Psoas muscle (tissue), 8 donors: Measurements from ENCODE around the gene CCNK. TPM values are rescaled to one million over a fixed set of nuclear protein-coding genes. Genes with fewer than 3 reads are reported as not detected.
A peak's percentile ranks its signal among the peaks of the same experiment; 100 is the strongest.

ENCODE experiments used
- ATAC-seq, 4 donors: fragments of 200-7000 bp; cut with Tn5 transposase; one replicate each; pipeline ENCODE4 v1.9.1; 2020; ENCODE audit warnings: moderate library complexity in 3 of 4, mild to moderate bottlenecking in 2 of 4
- DNase-seq, 2 donors: peaks; one replicate each; pipeline ENCODE4 v3.0.0-alpha.2; 2020
- H3K27ac ChIP-seq: fragments of 200-600 bp; one replicate; pipeline ENCODE4 v1.8.0; 2022
- H3K27me3 ChIP-seq, 3 donors: fragments of 200-600 bp in 1 of 3; one replicate each; pipeline versions ENCODE4 v1.6.1 to v1.8.0; 2013 to 2022; ENCODE audit warnings: low read length in 2 of 3, mild to moderate bottlenecking in 2 of 3, moderate library complexity in 1 of 3; ENCODE audit not compliant: insufficient read depth in 3 of 3
- H3K36me3 ChIP-seq, 2 donors: fragments of 200-600 bp in 1 of 2; one replicate each; pipeline versions ENCODE4 v1.6.1 to v1.8.0; 2013 to 2022; ENCODE audit warnings: low read depth in 1 of 2, mild to moderate bottlenecking in 1 of 2, moderate library complexity in 1 of 2; ENCODE audit not compliant: insufficient read depth in 1 of 2
- H3K4me1 ChIP-seq: fragments of 200-600 bp; one replicate; pipeline ENCODE4 v1.8.0; 2022
- H3K4me3 ChIP-seq: fragments of 200-600 bp; one replicate; pipeline ENCODE4 v1.8.0; 2022; ENCODE audit warnings: mild to moderate bottlenecking
- H3K9me3 ChIP-seq: fragments of 200-600 bp; one replicate; pipeline ENCODE4 v1.8.0; 2022
- CTCF ChIP-seq: fragments of 200-600 bp; IDR thresholded peaks from one replicate; pipeline ENCODE4 v1.8.0; 2022; ENCODE audit warnings: antibody characterized with exemption
- WGBS, 3 donors: extraction: QIAGEN DNeasy Blood & Tissue Kit; methylation state at CpG; one replicate each; pipeline versions ENCODE4 v1.1.6 to v1.1.7; 2013; 5-methylcytosine and 5-hydroxymethylcytosine counted together
- intact Hi-C, 2 donors: fragments of 100-400 bp; cut with DNase I; formaldehyde crosslinking; loops; one replicate each; pipeline versions ENCODE4 v1.11.0 to v1.14.2; 2022
- polyA plus RNA-seq, 3 donors: library from polyadenylated mRNA; stranded (reverse); fragments of 200-250 nt; gene quantifications; one replicate each; pipeline ENCODE4 v1.2.3, GENCODE V29; 2013
- total RNA-seq, 4 donors: library from RNA; stranded (reverse); fragmentation: NEBNext Ultra II Directional in 2 of 4; extraction: Animal tissue kit (Norgen Biotek cat#: 25700) in 2 of 4; gene quantifications; one replicate each; pipeline versions ENCODE4 v1.2.1 to v1.2.4, GENCODE V29; 2021 to 2023
- donor health status: healthy with polysubstance abuse.
- donor health status: DM: no; HTN: no; CAD: no; lungs with moderate emphysema.
- donor health status: Bipolar disorder and iron deficiency.
- donor health status: healthy.
- donor health status: DM: yes; HTN: yes; CAD: no.
- donor health status: DM: no; HTN: no; CAD: no.
- donor health status: DM: no; HTN: no; CAD: no.
- donor health status: DM: yes; HTN: yes; CAD: no.

Gene CCNK
- total and polyA plus RNA-seq, 7 donors = 17.6 to 53.2 (median 39.8) TPM

GRCh38 chr14:99515301-99516155 lies 34.3 kb downstream of the CCNK start:
- intact Hi-C loops = loop anchor here (5.0 to 10.0 kb wide), 2 partner anchors 52 to 389 kb away; no protein-coding TSS in a partner anchor
- Histone ChIP-seq H3K4me3 (no peak overlapping the region), H3K4me1 (no peaks in the 10 kb centered on the region), H3K27me3 (no peaks in the 10 kb centered on the region), H3K36me3 (peaks cover 0 to 40% of the 10 kb centered on the region in 2 donors), H3K9me3 (no peaks in the 10 kb centered on the region), H3K27ac (no peak overlapping the region)
- 84 to 87% (median 85%) methylated on average over 25 to 27 of the region's 27 CpGs for WGBS, 3 donors
- DNase-seq (peak in 1 of 2 donors; percentile 48), ATAC-seq (no peak)
- TF ChIP-seq CTCF = no peak

GRCh38 chr14:99516156-99516870 lies 35.1 kb downstream of the CCNK start:
- intact Hi-C loops = loop anchor here (5.0 to 10.0 kb wide), 2 partner anchors 51 to 388 kb away; no protein-coding TSS in a partner anchor
- peak in 1 of 2 donors; percentile 39 for DNase-seq

GRCh38 chr14:99516871-99517642 lies 35.8 kb downstream of the CCNK start:
- intact Hi-C loops = loop anchor here (5.0 to 10.0 kb wide), 2 partner anchors 50 to 388 kb away; no protein-coding TSS in a partner anchor
- no peak overlapping the region for H3K4me3 ChIP-seq
- no peaks in the 10 kb centered on the region for H3K27me3 ChIP-seq
- 73 to 92% (median 78%) methylated on average over 13 to 14 of the region's 14 CpGs for WGBS, 3 donors
- H3K9me3 ChIP-seq = no peaks in the 10 kb centered on the region
- ATAC-seq = no peak
- peaks cover 0 to 24% of the 10 kb centered on the region in 2 donors for H3K36me3 ChIP-seq
- TF ChIP-seq CTCF = no peak
- DNase-seq = peak in 1 of 2 donors; percentile 51
- H3K4me1 ChIP-seq = no peaks in the 10 kb centered on the region
- H3K27ac ChIP-seq = no peak overlapping the region

More at GRCh38 chr14:99516156-99516870, 35.1 kb downstream of the CCNK start:
- H3K4me3 ChIP-seq = no peak overlapping the region
- H3K9me3 ChIP-seq = no peaks in the 10 kb centered on the region
- peaks cover 0 to 32% of the 10 kb centered on the region in 2 donors for H3K36me3 ChIP-seq
- TF ChIP-seq CTCF = no peak
- no peak for ATAC-seq
- no peak overlapping the region for H3K27ac ChIP-seq
- H3K27me3 ChIP-seq = no peaks in the 10 kb centered on the region
- WGBS, 3 donors = 71 to 83% (median 71%) methylated on average over 24 of the region's 24 CpGs
- no peaks in the 10 kb centered on the region for H3K4me1 ChIP-seq

GRCh38 chr14:99517643-99518381 lies 36.6 kb downstream of the CCNK start:
- Histone ChIP-seq H3K9me3 (no peaks in the 10 kb centered on the region), H3K4me3 (no peak overlapping the region), H3K27me3 (no peaks in the 10 kb centered on the region), H3K4me1 (no peaks in the 10 kb centered on the region), H3K27ac (no peak overlapping the region), H3K36me3 (peaks cover 0 to 17% of the 10 kb centered on the region in 2 donors)
- 60 to 67% (median 62%) methylated on average over 16 of the region's 16 CpGs for WGBS, 3 donors
- no peak for TF ChIP-seq CTCF
- peak; percentile 2 to 15 (median 2) for ATAC-seq
- intact Hi-C loops = loop anchor here (1.0 to 10.0 kb wide), 4 partner anchors 49 to 387 kb away; no protein-coding TSS in a partner anchor
- peak in 1 of 2 donors; percentile 48 for DNase-seq
